HG03521 (cell line): ENCODE measurements around the gene OR10H4.
"Not testable (repeated sequence)": the region's sequence is repeated elsewhere in the genome, so short reads cannot be mapped to it uniquely, and the experiment has no call there.

ENCODE experiments used
- ATAC-seq: cut with Tn5 transposase; IDR thresholded peaks from one replicate; pipeline ENCODE4 v1.9.1; 2021; ENCODE audit warnings: mild to moderate bottlenecking, moderate library complexity; ENCODE audit not compliant: unreplicated experiment

OR10H4 gene, protein sequence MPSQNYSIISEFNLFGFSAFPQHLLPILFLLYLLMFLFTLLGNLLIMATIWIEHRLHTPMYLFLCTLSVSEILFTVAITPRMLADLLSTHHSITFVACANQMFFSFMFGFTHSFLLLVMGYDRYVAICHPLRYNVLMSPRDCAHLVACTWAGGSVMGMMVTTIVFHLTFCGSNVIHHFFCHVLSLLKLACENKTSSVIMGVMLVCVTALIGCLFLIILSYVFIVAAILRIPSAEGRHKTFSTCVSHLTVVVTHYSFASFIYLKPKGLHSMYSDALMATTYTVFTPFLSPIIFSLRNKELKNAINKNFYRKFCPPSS

DNA sequence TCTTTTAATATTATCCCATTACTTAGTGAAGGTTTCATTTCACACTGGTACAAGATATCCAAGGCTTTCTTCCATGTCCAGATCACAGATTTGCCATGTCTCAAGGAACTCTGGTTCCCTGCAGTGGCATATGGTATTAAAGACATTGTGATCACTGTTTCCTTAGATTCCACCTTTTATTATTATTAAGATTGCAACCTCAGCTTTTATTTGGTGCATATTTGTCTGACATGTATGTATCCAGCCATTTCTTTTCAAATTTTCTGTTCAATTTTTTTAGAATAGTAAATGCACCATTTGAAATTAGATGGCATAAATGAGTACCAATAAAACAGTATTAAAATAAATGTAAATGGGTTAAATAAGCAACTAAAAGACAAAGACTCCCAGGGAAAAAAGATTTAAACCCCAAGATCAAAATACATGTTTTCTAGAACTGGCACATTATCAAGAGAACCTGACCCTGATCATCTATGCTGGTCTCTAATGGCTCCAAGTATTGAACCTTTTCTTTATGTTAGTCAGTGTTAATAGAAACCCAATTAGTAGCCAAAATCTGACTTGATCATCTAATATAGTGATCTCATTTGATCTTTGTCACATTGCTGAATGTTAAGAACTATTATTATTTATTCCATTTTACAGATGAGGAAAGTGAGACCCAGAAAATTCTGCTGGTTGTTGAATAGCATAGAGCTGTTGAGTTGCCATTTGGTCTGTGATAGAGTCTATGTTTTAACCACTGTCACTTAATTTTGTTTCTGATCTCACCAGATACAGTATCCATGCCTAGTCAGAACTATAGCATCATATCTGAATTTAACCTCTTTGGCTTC is at the start of gene OR10H4:
TSS of gene OR10H4 (plus strand) at position 786 of the 836 bp plus-strand sequence. CDS start at position 786, 0 bp downstream.
- ATAC-seq: no peak

DNA sequence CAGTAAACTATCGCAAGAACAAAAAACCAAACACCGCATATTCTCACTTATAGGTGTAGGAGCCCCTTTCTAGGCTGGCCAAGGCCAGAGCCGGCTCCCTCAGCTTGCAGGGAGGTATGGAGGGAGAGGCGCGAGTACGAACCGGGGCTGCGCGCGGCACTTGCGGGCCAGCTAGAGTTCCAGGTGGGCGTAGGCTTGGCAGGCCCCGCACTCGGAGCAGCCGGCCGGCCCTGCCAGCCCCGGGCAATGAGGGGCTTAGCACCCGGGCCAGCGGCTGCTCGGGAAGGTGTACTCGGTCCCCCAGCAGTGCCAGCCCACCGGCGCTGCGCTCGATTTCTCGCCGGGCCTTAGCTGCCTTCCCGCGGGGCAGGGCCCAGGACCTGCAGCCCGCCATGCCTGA is 49.2 kb upstream of the OR10H4 start:
- ATAC-seq: not testable (repeated sequence)

DNA sequence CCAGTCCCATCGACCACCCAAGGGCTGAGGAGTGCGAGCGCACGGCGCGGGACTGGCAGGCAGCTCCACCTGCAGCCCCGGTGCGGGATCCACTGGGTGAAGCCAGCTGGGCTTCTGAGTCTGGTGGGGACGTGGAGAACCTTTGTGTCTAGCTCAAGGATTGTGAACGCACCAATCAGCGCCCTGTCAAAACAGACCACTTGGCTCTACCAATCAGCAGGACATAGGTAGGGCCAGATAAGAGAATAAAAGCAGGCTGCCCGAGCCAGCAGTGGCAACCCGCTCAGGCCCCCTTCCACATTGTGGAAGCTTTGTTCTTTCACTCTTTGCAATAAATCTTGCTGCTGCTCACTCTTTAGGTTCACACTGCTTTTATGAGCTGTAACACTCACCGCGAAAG is 48.8 kb upstream of the OR10H4 start:
- not testable (repeated sequence) for ATAC-seq

DNA sequence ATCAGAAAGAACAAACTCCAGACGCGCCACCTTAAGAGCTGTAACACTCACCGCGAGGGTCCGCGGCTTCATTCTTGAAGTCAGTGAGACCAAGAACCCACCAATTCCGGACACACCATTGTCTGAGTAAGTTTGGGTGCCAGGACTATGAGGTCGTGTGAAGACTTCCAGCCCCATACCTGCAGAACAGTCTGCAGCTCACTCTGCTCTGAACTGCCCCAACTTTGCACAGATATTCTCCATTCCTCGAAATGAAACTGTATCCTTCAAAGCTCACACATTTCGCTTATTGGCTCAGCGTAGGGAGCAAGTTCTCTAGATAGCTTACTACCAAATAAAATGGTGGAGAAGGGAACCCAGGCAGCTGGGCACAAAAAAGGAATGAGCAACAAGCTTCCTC is 48.3 kb upstream of the OR10H4 start:
- ATAC-seq: no peak

DNA sequence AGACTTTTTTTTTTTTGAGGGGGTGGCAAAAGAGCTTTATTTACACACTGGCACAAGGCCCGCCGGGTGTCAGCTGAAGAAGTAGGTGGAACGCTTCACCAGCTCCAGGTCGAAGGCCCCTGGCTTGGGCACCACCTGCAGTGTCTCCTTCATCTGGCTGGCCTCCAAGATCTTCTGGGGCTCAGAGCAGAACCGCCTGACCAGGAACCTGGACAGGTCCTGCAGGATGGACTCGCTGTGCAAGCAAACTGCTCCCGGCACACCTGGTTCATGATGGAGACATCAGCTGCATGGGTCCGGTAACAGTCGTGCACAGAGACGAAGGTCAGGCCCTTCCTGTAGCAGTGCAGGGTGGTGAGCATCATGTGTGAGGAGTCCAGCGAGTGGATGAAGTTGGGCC is 46.6 kb upstream of the OR10H4 start:
- no peak for ATAC-seq

DNA sequence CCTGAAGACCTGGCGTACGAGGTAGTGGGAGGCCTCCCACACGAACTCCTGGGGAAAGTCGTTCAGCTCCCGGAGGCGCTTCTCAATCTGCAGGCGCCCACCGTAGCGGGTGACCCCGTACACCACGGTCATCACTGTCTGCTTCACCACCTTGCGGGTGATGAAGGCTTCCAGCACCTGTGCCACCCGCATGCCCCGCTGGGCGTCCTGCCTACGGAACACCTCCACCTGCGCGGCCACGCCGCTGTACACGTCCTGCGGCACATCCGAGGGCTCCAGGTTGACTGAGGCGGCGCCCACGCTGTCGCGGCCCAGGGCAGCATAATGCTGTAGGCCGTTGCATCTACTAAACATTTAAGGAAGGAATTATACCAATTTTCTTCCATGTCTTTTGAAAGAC is 45.9 kb upstream of the OR10H4 start:
- ATAC-seq: not testable (repeated sequence)

DNA sequence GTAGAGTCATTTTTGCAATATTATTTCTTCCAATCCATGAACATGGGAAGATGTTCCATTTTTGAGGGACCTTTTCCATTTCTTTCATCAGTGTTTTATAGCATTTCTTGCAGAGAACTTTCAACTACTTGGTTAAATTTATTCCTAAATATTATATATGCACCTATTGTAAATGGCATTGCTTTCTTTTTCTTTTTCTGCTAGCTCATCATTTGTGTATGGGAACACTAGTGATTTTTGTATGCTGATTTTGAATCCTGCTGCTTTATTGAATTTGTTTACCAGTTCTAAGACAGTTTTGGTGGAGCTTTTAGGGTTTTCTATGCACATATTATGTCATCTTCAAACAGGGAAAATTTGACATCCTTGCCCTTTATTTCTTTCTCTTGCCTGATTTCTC is 43.8 kb upstream of the OR10H4 start:
- no peak for ATAC-seq

DNA sequence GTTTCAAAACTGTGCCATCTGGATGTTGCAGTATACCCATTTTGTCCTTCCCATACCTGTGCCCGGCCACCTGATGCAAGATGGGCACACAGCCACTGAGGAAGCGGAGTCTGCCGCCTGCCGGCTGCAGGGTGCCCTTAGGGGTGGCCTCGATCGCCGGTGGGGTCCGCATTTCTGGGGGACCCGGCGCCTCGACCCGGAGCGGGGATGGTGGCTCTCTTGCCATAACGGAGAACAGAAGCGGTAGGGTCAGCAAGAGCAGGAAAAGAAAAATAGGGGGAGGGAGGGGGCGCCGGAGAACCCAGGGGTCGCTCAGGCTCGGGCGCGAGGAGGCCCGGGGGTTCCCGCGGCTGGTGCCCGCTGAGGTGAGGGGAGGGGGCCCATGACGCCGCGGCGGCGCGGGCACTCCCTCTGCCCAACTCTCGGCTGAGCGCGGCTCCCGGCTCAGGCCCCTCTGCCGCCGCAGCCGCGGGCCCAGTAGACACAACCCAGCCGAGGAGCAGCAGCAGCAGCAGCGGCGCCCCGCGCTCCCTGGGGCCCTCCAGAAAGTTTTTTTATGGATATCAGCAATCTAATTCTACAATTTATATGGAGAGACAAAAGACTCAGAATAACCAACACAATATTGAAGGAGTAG is 37.1 kb upstream of the OR10H4 start:
- ATAC-seq: no peak

DNA sequence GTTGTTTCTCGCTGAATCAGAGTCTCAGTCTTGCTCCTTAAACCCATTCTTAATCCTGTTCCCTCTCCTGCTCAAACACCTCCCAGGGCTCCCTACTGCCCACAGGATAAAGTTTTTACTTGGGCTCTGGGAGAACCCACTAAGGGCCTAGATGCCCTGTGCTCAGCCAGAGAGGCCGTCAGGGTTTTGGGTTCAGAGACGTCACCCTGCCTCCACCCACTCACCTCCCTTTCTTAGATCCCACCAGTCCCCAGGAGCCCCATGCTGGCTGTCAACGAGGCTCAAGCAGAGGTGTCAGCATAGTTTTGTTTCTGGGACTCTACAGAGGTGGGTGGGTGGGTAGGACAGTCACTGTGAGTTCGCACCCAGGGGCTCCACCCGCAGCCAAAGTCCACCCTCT is 35.4 kb upstream of the OR10H4 start:
- ATAC-seq: no peak

DNA sequence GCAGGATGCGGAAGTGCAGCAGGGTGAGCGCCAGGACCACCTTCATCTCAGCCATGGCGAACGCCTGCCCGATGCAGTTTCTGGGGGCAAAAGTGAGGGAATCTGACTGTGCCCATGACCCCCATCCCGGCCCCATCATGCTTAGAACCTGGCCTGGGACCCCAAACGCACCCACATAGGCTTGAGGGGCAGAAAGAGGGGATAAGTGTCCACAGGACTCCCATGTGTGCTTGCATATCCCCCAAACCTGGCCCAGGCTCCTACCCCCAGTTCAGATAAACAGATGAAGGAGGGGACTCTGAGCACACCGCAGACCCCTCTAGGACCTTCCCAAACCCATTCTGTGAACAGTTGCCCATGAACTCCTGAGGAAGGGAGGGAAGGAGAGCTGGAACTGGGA is 35.0 kb upstream of the OR10H4 start:
- ATAC-seq: no peak

DNA sequence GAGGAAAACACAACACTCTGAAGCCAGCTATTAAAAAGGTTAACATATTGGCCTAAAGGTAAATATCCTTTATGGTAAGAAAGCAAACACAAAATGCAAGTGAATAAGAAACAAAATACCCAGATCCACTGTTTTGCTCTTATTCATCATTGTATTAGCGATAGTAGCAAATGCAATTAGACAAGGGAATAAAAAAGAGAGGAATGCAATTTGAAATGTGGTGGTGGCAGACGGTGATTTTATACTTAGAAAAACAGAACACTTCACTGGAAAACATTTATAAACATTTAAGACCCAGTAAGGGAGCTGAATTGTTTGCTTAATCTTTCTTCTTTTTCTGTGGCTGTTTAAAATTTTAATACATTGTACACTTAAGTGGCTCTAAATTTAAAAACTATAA is 33.7 kb upstream of the OR10H4 start:
- ATAC-seq: no peak

DNA sequence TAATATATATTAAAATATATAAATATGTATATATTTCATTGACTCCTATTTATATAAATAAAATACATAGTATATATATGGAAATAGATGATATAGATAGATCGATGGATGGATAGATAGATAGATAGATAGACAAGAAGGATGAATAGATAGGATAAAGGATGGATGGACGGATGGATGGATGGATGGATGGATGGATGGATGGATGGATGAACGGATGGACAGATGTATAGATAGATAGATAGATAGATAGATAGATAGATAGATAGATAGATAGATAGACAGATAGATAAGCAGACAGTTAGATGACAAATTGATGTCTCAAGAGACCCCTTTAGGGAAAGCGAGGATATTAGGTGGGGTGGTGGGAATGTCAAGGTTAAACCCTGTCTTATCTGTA is 29.6 kb upstream of the OR10H4 start:
- ATAC-seq: no peak

DNA sequence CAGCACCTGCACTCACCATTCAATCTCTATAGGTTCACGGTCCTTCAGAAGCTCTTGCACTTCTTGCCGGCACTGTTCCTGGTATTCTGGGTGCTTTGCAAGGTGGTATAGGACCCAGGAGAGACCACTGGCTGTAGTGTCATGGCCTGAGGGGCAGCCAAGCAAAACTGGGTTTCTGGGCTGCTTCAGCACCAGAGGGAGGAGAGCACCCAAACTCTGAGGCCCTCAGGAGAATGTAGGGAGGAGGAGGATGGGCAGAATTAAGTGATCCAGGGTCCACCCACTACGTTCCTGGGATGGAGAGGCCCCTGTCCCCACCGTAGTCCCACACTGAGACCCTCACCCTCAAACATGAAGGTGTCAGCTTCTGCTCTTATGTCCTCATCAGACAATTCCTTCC is 26.8 kb upstream of the OR10H4 start:
- no peak for ATAC-seq

DNA sequence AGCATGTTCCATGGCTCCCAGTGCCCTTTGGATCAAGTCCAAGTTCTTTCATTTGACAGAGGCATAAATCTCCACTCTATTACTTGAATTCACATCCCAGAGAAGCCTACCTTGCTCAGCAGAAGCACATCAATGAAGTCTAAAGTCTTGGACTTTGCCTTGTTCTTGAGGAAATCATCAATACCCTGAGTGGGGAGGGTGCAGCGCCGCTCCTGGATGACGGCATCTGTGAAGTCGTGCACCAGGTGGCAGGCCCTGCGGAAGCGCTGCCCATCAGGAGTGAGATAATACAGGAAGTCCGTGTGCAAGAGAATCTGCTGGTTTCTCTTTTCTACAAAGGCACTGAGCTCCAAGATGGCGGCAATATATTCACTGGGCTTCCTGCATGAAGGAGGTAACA is 25.1 kb upstream of the OR10H4 start:
- no peak for ATAC-seq

DNA sequence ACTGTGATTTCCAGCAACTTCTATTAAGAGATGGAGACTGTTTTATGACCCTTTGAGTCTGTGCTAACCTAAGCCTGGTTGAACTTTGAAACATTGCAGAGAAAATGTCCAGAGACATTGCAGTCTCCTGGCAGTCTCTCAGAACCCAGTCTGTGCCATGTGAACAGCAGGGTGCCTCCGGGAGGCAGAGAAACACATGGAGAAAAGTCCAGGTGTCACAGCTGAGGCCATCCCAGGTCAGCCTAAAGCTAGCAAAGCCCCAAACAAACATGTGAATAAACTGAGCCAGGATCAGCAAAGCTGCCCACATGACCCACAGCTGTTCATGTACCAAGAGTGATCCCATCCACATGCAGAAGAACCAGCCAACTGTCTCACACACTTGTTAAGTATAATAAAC is 22.3 kb upstream of the OR10H4 start:
- ATAC-seq: no peak

DNA sequence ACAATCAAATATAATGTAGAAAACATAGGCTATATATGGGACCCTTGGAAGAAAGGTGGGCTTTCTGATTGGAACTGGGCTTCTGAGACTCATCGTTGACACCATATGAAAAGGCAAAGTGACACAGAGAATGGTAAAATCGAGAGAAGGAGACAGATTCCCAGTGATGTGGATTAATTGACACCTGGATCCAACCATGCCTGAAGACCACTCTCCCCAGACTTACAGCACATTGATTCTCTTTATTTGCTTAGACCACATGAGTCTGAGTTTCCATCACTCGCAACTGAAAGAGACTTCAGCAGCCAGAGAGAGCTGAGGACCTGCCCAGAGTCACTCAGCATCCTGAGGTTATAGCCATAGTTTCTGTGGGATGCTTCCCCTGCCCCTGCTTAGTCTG is 20.5 kb upstream of the OR10H4 start:
- no peak for ATAC-seq

DNA sequence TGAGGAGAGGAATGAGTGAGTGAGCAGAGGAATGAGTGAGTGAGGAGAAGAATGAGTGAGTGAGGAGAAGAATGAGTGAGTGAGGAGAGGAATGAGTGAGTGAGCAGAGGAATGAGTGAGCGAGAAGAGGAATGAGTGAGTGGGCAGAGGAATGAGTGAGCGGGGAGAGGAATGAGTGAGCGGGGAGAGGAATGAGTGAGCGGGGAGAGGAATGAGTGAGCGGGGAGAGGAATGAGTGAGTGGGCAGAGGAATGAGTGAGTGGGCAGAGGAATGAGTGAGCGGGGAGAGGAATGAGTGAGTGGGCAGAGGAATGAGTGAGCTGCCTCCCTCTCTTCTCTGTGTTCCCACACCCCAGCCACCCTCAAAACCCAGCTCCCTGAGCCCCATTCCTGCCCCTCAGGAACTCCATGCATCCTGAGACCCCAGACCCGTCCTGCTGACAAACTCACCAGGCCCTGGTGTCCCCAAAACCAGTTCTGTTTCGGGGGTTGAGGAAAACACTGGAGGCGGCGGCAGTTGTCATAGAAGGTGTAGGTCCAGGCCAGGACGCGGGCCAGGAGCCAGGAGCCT is 15.0 kb upstream of the OR10H4 start:
- not testable (repeated sequence) for ATAC-seq

DNA sequence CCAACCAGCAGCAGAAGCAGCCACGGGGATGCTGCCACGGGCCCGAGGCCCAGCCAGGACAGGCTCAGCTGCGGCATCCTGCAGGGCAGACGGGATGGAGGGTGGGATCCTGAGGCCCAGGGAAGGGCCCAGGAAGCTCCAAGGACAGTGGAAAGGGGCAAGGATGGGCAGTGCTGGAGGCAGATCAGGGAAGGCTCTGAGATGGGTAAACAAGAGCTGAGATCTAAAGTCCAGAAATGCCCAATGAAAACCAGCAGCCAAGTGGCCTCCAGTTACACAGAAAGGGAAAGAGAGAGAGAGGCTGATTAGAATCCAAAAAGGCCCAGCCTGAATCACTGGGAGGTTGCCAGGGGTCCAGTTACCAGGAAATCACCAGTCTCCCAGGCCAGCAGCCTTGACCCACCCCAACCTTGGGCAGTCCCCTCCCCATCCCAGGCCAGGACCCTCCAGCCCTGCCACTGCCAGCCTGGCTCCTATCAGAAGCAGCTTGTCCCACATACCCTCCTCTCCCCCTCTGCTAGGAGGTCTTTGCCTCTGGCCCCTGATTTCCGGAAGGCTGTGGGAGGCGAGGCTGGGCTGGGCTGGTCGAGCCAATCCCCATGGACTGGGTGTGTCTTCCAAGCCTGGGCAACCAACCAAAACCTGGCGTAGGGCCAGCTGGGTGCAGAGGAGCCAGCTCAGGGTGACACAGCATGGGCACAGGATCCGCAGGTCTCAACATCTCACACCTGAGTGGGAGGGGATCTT is 14.3 kb upstream of the OR10H4 start, which contains the start of gene CYP4F11:
TSS of gene CYP4F11 (minus strand) at position 198 of the 747 bp plus-strand sequence. CDS start at position 77, 121 bp downstream.
- no peak for ATAC-seq

DNA sequence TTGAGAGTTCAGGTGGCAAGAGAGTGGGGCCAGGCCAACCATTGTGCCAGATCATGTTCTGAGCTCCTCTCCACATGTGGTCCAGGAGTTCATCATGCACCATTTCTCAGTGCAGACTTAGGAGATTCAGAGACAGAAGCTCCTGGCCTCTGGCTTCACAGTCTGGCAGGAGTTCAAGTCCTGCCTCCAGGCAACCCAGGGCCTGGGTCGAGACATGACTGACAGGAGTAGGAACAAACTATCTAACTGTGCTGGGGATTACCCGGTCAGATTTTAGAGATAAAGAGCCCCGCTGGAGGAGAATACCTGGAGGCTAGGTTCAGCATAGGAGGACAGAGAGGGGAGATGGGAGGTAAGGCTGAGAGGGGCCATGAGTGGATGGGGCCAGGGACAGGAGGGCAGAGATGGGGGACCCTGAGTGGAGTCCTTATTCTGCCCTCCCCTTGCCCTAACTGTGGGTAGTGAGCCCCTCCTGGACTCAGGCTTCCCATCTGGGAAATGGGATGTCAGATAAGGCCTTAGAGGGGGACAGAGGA is 13.6 kb upstream of the OR10H4 start:
- ATAC-seq: no peak

DNA sequence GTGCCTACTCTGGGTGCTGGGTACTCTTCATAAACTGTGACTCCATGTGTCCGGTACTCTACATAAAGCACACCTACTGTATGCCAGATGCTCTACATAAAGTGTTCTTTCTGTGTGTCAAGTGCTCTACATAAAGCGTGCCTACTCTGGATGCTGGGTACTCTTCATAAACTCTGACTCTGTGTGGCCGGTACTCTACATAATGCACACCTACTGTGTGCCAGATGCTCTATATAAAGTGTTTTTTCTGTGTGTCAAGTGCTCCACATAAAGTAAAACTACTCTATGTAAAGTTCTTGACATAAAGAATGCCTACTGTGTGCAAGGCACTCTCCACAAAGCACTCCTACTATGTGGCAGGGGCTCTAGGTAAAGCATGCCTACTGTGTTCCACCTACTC is 12.6 kb upstream of the OR10H4 start:
- ATAC-seq: no peak
